Activated CD8-positive, alpha-beta T cell treated with anti-CD3 and anti-CD28 coated beads for 36 hours (primary cell): ENCODE results near the gene IRX5. TPM values are rescaled to one million over a fixed set of nuclear protein-coding genes. Genes with fewer than 3 reads are reported as not detected.
A peak's percentile ranks its signal among the peaks of the same experiment; 100 is the strongest.

ENCODE experiments used
- ATAC-seq: fragments of 200-7000 bp; cut with Tn5 transposase; one replicate; pipeline ENCODE4 v1.10.0; 2021; ENCODE audit warnings: mild to moderate bottlenecking, moderate library complexity
- CTCF ChIA-PET: fragments of 350-600 bp; sonication (Branson Sonifier 250); formaldehyde crosslinking; loops from one replicate; lab custom pipeline; 2021; ENCODE audit warnings: antibody characterized with exemption; lab: Charles Lee
- POLR2A ChIA-PET: fragments of 350-600 bp; sonication (Branson Sonifier 250); formaldehyde crosslinking; loops from one replicate; lab custom pipeline; 2021; ENCODE audit warnings: antibody characterized with exemption; lab: Charles Lee
- DNase-seq: peaks from one replicate; pipeline ENCODE4 v3.0.0-alpha.2; 2020
- H3K27ac Mint-ChIP-seq: one replicate; pipeline ENCODE4 v1.8.0; 2021; ENCODE audit warnings: mild to moderate bottlenecking, mixed read lengths
- H3K27me3 Mint-ChIP-seq: one replicate; pipeline ENCODE4 v1.8.0; 2021; ENCODE audit warnings: mixed read lengths
- H3K36me3 Mint-ChIP-seq: one replicate; pipeline ENCODE4 v1.8.0; 2021; ENCODE audit warnings: low read depth, mixed read lengths
- H3K4me1 Mint-ChIP-seq: one replicate; pipeline ENCODE4 v1.8.0; 2021; ENCODE audit warnings: low read depth, mixed read lengths
- H3K4me3 Mint-ChIP-seq: one replicate; pipeline ENCODE4 v1.8.0; 2021; ENCODE audit warnings: mild to moderate bottlenecking, moderate library complexity, mixed read lengths
- H3K9me3 Mint-ChIP-seq: one replicate; pipeline ENCODE4 v1.8.0; 2021; ENCODE audit warnings: mixed read lengths
- intact Hi-C: fragments of 100-400 bp; cut with micrococcal nuclease; formaldehyde crosslinking; loops from one replicate; pipeline ENCODE4 v1.10.0; 2022
- total RNA-seq, 2 experiments: library from RNA; stranded (reverse); gene quantifications; one replicate each; pipeline ENCODE4 v1.2.3, GENCODE V29; 2021
- TF ChIP-seq, protein P1 (sequence below): fragments of 200-600 bp; IDR thresholded peaks from one replicate; pipeline ENCODE4 v1.8.0; 2022; ENCODE audit warnings: antibody characterized with exemption, mild to moderate bottlenecking

The IRX5 gene
- total RNA-seq, 2 experiments from 2014 or later, result 0.14 to 0.34 TPM

DNA sequence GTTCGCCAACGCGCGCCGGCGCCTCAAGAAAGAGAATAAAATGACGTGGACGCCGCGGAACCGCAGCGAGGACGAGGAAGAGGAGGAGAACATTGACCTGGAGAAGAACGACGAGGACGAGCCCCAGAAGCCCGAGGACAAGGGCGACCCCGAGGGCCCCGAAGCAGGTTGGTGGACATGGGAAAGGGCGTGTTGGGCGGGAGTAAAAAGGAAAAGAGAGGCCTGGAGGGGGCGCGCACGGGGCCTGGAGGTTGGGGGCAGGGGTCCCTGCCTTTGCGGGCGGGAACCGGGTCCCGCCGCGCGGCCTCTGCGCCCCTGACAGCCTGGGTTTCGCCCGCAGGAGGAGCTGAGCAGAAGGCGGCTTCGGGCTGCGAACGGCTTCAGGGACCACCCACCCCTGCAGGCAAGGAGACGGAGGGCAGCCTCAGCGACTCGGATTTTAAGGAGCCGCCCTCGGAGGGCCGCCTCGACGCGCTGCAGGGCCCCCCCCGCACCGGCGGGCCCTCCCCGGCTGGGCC lies 2.1 kb downstream of the IRX5 start:
- H3K27ac Mint-ChIP-seq, result no peak overlapping the region
- peaks cover 67% of the 10 kb centered on the region for H3K27me3 Mint-ChIP-seq
- TF ChIP-seq, protein P1, sequence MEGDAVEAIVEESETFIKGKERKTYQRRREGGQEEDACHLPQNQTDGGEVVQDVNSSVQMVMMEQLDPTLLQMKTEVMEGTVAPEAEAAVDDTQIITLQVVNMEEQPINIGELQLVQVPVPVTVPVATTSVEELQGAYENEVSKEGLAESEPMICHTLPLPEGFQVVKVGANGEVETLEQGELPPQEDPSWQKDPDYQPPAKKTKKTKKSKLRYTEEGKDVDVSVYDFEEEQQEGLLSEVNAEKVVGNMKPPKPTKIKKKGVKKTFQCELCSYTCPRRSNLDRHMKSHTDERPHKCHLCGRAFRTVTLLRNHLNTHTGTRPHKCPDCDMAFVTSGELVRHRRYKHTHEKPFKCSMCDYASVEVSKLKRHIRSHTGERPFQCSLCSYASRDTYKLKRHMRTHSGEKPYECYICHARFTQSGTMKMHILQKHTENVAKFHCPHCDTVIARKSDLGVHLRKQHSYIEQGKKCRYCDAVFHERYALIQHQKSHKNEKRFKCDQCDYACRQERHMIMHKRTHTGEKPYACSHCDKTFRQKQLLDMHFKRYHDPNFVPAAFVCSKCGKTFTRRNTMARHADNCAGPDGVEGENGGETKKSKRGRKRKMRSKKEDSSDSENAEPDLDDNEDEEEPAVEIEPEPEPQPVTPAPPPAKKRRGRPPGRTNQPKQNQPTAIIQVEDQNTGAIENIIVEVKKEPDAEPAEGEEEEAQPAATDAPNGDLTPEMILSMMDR, result no peak
- no peaks in the 10 kb centered on the region for H3K9me3 Mint-ChIP-seq
- H3K36me3 Mint-ChIP-seq, result peaks cover 9% of the 10 kb centered on the region
- no peak overlapping the region for H3K4me3 Mint-ChIP-seq
- intact Hi-C loops, result no loop called here
- peaks cover 39% of the 10 kb centered on the region for H3K4me1 Mint-ChIP-seq
- CTCF ChIA-PET, result no interaction called here
- DNase-seq (no peak), ATAC-seq (no peak)
- POLR2A ChIA-PET, result no interaction called here

DNA sequence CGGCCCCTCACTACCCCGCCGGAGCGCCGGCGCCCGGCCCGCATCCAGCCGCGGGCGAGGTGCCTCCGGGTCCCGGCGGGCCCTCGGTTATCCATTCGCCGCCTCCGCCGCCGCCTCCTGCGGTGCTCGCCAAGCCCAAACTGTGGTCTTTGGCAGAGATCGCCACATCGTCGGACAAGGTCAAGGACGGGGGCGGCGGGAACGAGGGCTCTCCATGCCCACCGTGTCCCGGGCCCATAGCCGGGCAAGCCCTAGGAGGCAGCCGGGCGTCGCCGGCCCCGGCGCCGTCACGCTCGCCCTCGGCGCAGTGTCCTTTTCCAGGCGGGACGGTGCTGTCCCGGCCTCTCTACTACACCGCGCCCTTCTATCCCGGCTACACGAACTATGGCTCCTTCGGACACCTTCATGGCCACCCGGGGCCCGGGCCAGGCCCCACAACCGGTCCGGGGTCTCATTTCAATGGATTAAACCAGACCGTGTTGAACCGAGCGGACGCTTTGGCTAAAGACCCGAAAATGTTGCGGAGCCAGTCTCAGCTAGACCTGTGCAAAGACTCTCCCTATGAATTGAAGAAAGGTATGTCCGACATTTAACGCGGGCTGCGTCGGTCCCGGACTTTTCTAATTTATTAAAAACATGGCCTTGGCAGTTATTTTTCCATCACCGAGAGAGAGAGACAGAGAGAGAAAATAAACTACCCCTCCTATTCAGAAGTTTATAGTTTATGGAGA lies 2.8 kb downstream of the IRX5 start:
- TF ChIP-seq, protein P1, result no peak
- H3K27me3 Mint-ChIP-seq, result peaks cover 69% of the 10 kb centered on the region
- H3K4me3 Mint-ChIP-seq, result no peak overlapping the region
- DNase-seq (no peak), ATAC-seq (no peak)
- H3K27ac Mint-ChIP-seq, result no peak overlapping the region
- no peaks in the 10 kb centered on the region for H3K9me3 Mint-ChIP-seq
- POLR2A ChIA-PET, result no interaction called here
- CTCF ChIA-PET, result no interaction called here
- intact Hi-C loops, result no loop called here
- peaks cover 6% of the 10 kb centered on the region for H3K36me3 Mint-ChIP-seq
- peaks cover 39% of the 10 kb centered on the region for H3K4me1 Mint-ChIP-seq

DNA sequence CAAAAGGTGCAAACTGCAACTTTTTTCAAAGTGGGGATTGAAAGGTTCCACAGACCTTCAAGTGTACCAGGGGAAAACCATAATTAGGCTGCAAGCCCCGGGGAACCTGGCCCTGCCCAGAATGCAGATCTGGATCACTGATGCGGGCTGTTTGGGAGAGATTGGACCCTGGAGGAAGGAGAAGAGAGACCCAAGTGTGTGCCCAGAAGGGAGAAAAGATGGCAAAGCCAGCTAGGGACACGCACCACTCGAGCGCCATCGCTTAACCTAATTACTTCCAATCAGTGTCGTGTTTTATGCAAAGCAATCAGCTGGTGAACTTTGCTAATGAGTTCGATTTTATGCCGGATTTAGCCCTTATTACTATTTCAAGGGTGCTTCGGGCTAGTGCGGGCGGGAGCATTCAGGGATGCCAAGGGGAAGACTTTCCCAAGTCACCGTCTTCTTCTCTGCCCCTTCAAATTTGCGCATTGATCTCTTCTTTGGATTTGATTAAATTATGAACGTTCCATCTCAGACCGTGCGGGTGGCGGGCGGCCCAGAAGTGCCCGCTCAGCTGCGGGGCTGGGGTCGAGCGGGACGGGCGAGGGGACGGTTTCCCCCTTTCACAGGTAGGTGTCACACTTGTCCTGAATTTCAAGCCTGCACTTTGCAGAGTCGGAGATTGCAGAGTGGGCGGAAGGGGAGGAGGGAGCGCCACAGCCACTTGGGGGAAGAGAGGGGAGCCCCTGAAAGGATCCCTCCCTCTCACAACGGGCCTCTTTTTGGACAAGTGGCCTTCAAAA lies 4.0 kb downstream of the IRX5 start:
- ChIA-PET CTCF (no interaction called here), POLR2A (interaction anchor here (1.7 kb wide), 1 partner anchor 11 kb away, joined by 4 read pairs; no protein-coding TSS in a partner anchor)
- Mint-ChIP-seq H3K27ac (no peak overlapping the region), H3K36me3 (peaks cover 6% of the 10 kb centered on the region), H3K27me3 (peaks cover 75% of the 10 kb centered on the region), H3K4me3 (no peak overlapping the region), H3K9me3 (no peaks in the 10 kb centered on the region), H3K4me1 (peaks cover 33% of the 10 kb centered on the region)
- intact Hi-C loops, result loop anchor here (5.0 kb wide), 1 partner anchor 647 kb away; the partner anchor contains the start of gene IRX3
- TF ChIP-seq, protein P1, result no peak
- DNase-seq, result peak; percentile 24
- no peak for ATAC-seq

DNA sequence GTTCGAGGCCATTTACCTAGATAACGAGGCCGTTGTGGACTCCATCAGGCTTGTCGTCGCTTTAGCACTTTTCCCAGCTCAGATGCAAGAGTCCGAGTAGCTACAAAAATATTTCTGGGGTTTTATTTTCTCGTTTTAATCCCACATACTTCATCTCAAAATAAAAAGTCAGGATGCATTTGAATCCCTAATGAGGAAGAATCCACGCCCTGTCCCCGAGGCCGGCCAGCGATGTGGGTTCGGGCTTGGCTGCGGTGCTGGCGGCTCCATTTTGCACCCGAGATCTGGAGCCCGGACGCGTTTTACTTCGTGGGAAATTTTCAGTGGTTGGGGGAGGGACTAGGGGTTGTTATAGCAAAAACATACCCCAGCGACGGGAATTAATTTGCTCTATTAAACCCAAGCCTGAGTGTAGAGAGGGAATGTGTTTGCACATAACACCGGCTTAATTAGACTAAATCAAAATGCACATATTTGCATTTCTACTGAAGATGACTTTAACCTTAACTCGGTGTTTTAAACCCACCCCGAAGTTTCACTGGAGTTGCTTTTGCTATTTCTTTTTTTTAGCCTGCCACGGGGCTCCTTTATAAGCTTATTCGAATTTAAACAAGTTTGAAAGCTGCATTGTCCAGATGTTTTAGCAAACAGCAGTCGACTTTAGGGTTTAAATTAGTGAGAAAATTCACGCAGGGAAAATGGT lies 4.8 kb downstream of the IRX5 start:
- H3K27me3 Mint-ChIP-seq, result peaks cover 77% of the 10 kb centered on the region
- ChIA-PET POLR2A (interaction anchor here (1.7 kb wide), 1 partner anchor 12 kb away, joined by 4 read pairs; no protein-coding TSS in a partner anchor), CTCF (interaction anchor here (1.7 kb wide), 1 partner anchor 8 kb away, joined by 4 read pairs; no protein-coding TSS in a partner anchor)

More for the DNA sequence above, 4.8 kb downstream of the IRX5 start:
- DNase-seq (no peak), ATAC-seq (no peak)
- Mint-ChIP-seq H3K36me3 (peaks cover 6% of the 10 kb centered on the region), H3K4me1 (peaks cover 31% of the 10 kb centered on the region), H3K4me3 (no peak overlapping the region), H3K27ac (no peak overlapping the region), H3K9me3 (no peaks in the 10 kb centered on the region)
- TF ChIP-seq, protein P1, result no peak
- intact Hi-C loops, result loop anchor here (5.0 kb wide), 1 partner anchor 648 kb away; the partner anchor contains the start of gene IRX3
